ENCODE data around the gene XNDC1N.
"Not testable (repeated sequence)": the region's sequence is repeated elsewhere in the genome, so short reads cannot be mapped to it uniquely, and the experiment has no call there.

Gene XNDC1N

DNA sequence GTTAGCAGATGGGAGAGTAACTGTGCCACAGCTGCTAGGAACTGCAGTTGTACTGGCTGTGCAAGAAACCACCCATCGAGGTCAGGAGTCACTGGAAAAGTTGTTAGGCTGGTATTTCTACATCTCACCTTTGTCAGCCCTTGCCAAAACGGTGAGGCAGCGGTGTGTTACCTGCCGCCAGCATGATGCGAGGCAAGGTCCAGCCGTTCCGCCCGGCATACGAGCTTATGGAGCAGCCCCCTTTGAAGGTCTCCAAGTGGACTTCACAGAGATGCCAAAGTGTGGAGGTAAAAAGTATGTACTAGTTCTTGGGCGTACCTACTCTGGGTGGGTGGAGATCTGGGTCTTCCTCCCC is 16.4 kb downstream of the XNDC1N start:
- H3K4me3 Mint-ChIP-seq, H3K27me3 Mint-ChIP-seq, H3K9me3 Mint-ChIP-seq: not testable (repeated sequence)
- peaks cover 56% of the 10 kb centered on the region for H3K36me3 Mint-ChIP-seq (ENCODE audit: low read depth)
- peak overlapping the region; percentile 86 for H3K27ac Mint-ChIP-seq
- peaks cover 14% of the 10 kb centered on the region for H3K4me1 Mint-ChIP-seq (ENCODE audit: low read depth)

GRCh38 chr11:71911321-71911985 is 16.9 kb downstream of the XNDC1N start:
- peak overlapping the region; percentile 86 for H3K27ac Mint-ChIP-seq
- not testable (repeated sequence) for H3K4me3 Mint-ChIP-seq, H3K9me3 Mint-ChIP-seq, H3K27me3 Mint-ChIP-seq
- H3K4me1 Mint-ChIP-seq (ENCODE audit: low read depth) = peaks cover 14% of the 10 kb centered on the region
- H3K36me3 Mint-ChIP-seq (ENCODE audit: low read depth) = peaks cover 53% of the 10 kb centered on the region

DNA sequence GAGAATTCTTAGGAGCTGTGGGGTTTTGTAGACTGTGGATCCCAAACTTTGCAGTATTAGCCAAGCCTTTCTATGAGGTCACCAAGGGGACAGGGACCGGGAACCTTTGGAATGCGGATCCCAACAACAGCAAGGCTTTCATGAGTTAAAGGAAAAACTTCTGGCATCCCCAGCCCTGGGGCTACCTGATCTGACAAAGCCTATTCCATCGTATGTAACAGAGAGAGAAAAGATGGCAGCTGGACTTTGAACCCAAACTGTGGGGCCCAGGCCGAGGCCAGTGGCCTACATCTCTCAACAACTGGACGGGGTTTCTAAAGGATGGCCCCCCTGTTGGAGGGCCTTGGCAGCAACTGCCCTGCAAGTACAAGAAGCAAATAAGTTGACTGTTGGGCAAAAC is 17.6 kb downstream of the XNDC1N start:
- not testable (repeated sequence) for H3K27me3 Mint-ChIP-seq, H3K27ac Mint-ChIP-seq, H3K4me3 Mint-ChIP-seq, H3K9me3 Mint-ChIP-seq
- H3K4me1 Mint-ChIP-seq (ENCODE audit: low read depth) = peaks cover 14% of the 10 kb centered on the region
- peaks cover 50% of the 10 kb centered on the region for H3K36me3 Mint-ChIP-seq (ENCODE audit: low read depth)

DNA sequence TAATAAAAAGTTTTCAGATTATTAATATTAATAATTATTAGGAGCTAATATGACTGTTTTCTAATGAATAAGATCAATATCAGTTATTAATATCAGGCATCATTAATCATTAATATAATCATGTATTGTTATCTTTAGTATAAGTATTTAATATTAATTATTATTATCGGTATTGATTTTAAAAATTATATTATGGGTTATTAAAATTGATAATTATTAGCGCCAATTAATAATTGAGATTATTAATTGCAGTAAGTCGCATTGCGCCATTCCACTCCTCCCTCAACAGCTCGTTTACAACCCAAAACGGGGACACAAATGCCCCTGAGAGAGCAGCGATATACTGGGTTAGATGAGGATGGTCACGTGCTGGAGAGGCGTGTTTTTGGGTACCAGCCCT is 20.2 kb downstream of the XNDC1N start:
- no peaks in the 10 kb centered on the region for H3K9me3 Mint-ChIP-seq
- H3K27ac Mint-ChIP-seq = no peak overlapping the region
- H3K27me3 Mint-ChIP-seq = no peaks in the 10 kb centered on the region
- H3K4me1 Mint-ChIP-seq (ENCODE audit: low read depth) = peaks cover 11% of the 10 kb centered on the region
- no peak overlapping the region for H3K4me3 Mint-ChIP-seq
- H3K36me3 Mint-ChIP-seq (ENCODE audit: low read depth) = peaks cover 41% of the 10 kb centered on the region

DNA sequence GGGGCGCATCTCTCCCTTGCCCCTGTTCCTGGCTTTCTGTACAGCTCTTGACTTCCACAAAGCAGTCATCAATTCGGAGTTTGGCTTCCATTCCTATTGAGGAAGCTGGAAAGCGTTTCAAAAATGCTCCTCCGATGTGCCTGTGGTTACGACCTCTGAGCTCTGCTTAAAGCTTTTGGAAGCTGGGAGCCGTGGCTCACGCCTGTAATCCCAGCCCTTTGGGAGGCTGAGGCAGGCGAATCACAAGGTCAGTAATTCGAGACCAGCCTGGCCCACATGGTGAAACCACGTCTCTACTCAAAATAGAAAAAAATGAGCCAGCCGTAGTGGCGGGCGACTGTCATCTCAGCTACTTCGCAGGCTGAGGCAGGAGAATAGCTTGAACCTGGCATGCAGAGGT is 27.3 kb downstream of the XNDC1N start:
- H3K4me1 Mint-ChIP-seq (ENCODE audit: low read depth) = not testable (repeated sequence)
- H3K36me3 Mint-ChIP-seq (ENCODE audit: low read depth) = peaks cover 33% of the 10 kb centered on the region

GRCh38 chr11:71895961-71896360 is 32.4 kb downstream of the XNDC1N start:
- Mint-ChIP-seq H3K27me3 (no peaks in the 10 kb centered on the region), H3K36me3 (ENCODE audit: low read depth) (peaks cover 35% of the 10 kb centered on the region), H3K4me3 (no peak overlapping the region), H3K4me1 (ENCODE audit: low read depth) (no peaks in the 10 kb centered on the region), H3K9me3 (no peaks in the 10 kb centered on the region), H3K27ac (no peak overlapping the region)

More for the DNA sequence above, 27.3 kb downstream of the XNDC1N start:
- H3K27me3 Mint-ChIP-seq, H3K27ac Mint-ChIP-seq, H3K4me3 Mint-ChIP-seq, H3K9me3 Mint-ChIP-seq: not testable (repeated sequence)

DNA sequence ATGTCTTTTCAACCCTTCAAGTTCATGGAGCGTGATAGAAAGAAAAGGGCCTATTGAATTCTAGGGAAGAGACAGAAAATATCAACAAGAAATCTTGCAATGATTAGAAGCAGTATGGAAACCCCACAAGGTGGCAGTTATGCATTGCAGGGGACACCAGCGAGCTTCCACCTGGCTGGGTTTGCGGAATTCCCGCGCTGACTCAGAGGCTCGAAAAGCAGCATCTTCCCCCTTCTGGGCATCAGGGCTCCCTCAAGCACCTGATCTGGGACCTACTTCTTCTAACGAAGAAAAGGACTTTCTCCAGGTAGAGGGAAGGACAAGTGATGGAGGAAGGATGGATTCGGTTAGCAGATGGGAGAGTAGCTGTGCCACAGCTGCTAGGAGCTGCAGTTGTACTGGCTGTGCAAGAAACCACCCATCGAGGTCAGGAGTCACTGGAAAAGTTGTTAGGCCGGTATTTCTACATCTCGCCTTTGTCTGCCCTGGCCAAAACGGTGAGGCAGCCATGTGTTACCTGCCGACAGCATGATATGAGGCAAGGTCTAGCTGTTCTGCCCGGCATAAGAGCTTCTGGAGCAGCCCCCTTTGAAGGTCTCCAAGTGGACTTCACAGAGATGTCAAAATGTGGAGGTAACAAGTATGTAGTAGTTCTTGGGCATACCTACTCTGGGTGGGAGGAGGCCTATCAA is 39.1 kb downstream of the XNDC1N start:
- not testable (repeated sequence) for H3K27me3 Mint-ChIP-seq; H3K4me1 Mint-ChIP-seq (ENCODE audit: low read depth); H3K36me3 Mint-ChIP-seq (ENCODE audit: low read depth); H3K27ac Mint-ChIP-seq; H3K4me3 Mint-ChIP-seq; H3K9me3 Mint-ChIP-seq

- H3K4me3 Mint-ChIP-seq; H3K36me3 Mint-ChIP-seq (ENCODE audit: low read depth); H3K27ac Mint-ChIP-seq; H3K9me3 Mint-ChIP-seq; H3K27me3 Mint-ChIP-seq; H3K4me1 Mint-ChIP-seq (ENCODE audit: low read depth): not testable (repeated sequence)
Observed at GRCh38 chr11:71888335-71889010, 39.9 kb downstream of the XNDC1N start.

GRCh38 chr11:71885806-71886205 is 42.6 kb downstream of the XNDC1N start:
- H3K9me3 Mint-ChIP-seq; H3K4me1 Mint-ChIP-seq (ENCODE audit: low read depth); H3K27ac Mint-ChIP-seq; H3K4me3 Mint-ChIP-seq; H3K27me3 Mint-ChIP-seq: not testable (repeated sequence)
- peaks cover 15% of the 10 kb centered on the region for H3K36me3 Mint-ChIP-seq (ENCODE audit: low read depth)
